Activated B cell treated with CpG ODN at 0.5 μM for 24 hours (primary cell): Measurements from ENCODE around the gene SKP1. TPM values are rescaled to one million over a fixed set of nuclear protein-coding genes. Genes with fewer than 3 reads are reported as not detected.

ENCODE experiments used
- ATAC-seq: fragments of 200-7000 bp; cut with Tn5 transposase; one replicate; pipeline ENCODE4 v1.10.0; 2021; ENCODE audit warnings: low read depth, mild to moderate bottlenecking, moderate library complexity
- CTCF ChIA-PET: fragments of 350-600 bp; sonication (Branson Sonifier 250); formaldehyde crosslinking; loops from one replicate; lab custom pipeline; 2021; ENCODE audit warnings: antibody characterized with exemption; lab: Charles Lee
- POLR2A ChIA-PET: fragments of 350-600 bp; sonication (Branson Sonifier 250); formaldehyde crosslinking; loops from one replicate; lab custom pipeline; 2021; ENCODE audit warnings: antibody characterized with exemption; lab: Charles Lee
- DNase-seq: peaks from one replicate; pipeline ENCODE4 v3.0.0; 2022
- H3K27ac Mint-ChIP-seq: one replicate; pipeline ENCODE4 v1.8.0; 2020; ENCODE audit warnings: mixed read lengths
- H3K27me3 Mint-ChIP-seq: one replicate; pipeline ENCODE4 v1.8.0; 2021; ENCODE audit warnings: mixed read lengths
- H3K36me3 Mint-ChIP-seq: one replicate; pipeline ENCODE4 v1.8.0; 2021; ENCODE audit warnings: low read depth, mixed read lengths
- H3K4me1 Mint-ChIP-seq: one replicate; pipeline ENCODE4 v1.8.0; 2021; ENCODE audit warnings: mixed read lengths
- H3K4me3 Mint-ChIP-seq: one replicate; pipeline ENCODE4 v1.8.0; 2020; ENCODE audit warnings: mild to moderate bottlenecking, mixed read lengths
- H3K9me3 Mint-ChIP-seq: one replicate; pipeline ENCODE4 v1.8.0; 2020; ENCODE audit warnings: mixed read lengths
- intact Hi-C: fragments of 100-400 bp; cut with micrococcal nuclease; formaldehyde crosslinking; loops from one replicate; pipeline ENCODE4 v1.15.1; 2024
- total RNA-seq: library from RNA; stranded (reverse); gene quantifications from 2 replicates; pipeline ENCODE4 v1.2.3, GENCODE V29; 2022
- TF ChIP-seq, protein P1 (sequence below): fragments of 200-600 bp; IDR thresholded peaks from one replicate; pipeline ENCODE4 v1.8.0; 2022; ENCODE audit warnings: antibody characterized with exemption, mild to moderate bottlenecking

The SKP1 gene
- total RNA-seq, 1 donor from 2014 or later = 211 TPM

DNA sequence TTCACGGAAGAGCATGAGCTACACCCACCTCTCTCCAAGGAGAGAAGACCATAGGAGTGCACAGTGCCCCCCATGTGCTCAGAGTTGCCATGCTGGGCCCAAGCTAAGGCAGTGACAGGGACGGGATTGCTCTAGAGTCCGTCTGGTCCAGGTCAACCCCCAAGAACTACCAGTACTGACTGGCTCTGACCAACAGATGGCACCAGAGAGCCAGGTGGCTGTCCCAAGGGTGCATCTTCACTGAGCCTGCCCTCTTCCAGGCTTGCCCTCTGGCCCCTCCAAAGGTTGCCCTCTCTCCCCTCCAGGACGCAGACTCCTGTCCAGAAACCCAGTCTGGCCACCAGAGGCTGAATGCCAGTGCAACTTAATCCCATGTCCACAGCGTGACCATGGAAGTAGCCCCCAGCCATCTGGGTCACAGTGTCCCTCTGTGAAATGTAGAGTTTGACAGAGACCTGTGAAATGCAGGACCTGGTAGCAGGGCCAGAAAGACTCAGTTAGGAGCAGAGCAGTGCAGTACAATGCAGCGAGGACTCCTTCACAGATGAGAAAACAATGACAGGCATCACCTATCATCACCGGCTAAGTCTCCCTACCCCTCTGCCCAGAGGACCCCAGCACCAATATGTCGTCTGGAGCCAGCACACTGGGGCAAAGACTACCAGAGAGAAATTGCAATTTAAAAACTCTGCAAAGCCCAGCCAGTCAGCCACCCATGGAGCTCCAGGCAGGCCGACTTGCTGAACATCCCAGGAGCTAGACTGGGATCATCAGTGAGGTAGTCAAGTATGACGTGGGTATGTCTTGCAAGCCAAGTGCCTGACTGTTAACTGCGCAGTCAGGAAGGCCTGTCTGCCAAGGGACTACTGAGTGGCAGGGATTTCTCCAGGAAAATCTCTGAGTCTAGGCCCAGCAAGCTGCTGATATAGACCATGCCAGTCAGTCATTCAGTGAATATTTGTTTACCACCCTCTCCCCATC lies 7.7 kb upstream of the SKP1 start:
- Mint-ChIP-seq H3K4me1 (peaks cover 3% of the 10 kb centered on the region), H3K9me3 (no peaks in the 10 kb centered on the region), H3K36me3 (no peaks in the 10 kb centered on the region), H3K4me3 (no peak overlapping the region), H3K27ac (no peak overlapping the region), H3K27me3 (no peaks in the 10 kb centered on the region)
- intact Hi-C loops = loop anchor here (1.0 to 5.0 kb wide), 4 partner anchors 40 to 402 kb away; no protein-coding TSS in a partner anchor
- ChIA-PET CTCF (interaction anchor here (0.8 to 8.3 kb wide), 8 partner anchors 8 to 402 kb away, joined by 3 to 105 read pairs (median 3); partner anchors contain the start of gene SKP1), POLR2A (interaction anchor here (0.5 to 1.7 kb wide), 4 partner anchors 8 to 540 kb away, joined by 3 to 8 read pairs (median 4); partner anchors contain the start of genes PPP2CA and SKP1)
- DNase-seq (peak; percentile 59), ATAC-seq (peak; percentile 99)
- TF ChIP-seq, protein P1, sequence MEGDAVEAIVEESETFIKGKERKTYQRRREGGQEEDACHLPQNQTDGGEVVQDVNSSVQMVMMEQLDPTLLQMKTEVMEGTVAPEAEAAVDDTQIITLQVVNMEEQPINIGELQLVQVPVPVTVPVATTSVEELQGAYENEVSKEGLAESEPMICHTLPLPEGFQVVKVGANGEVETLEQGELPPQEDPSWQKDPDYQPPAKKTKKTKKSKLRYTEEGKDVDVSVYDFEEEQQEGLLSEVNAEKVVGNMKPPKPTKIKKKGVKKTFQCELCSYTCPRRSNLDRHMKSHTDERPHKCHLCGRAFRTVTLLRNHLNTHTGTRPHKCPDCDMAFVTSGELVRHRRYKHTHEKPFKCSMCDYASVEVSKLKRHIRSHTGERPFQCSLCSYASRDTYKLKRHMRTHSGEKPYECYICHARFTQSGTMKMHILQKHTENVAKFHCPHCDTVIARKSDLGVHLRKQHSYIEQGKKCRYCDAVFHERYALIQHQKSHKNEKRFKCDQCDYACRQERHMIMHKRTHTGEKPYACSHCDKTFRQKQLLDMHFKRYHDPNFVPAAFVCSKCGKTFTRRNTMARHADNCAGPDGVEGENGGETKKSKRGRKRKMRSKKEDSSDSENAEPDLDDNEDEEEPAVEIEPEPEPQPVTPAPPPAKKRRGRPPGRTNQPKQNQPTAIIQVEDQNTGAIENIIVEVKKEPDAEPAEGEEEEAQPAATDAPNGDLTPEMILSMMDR = no peak

- H3K9me3 Mint-ChIP-seq = no peaks in the 10 kb centered on the region
- H3K4me1 Mint-ChIP-seq = peaks cover 3% of the 10 kb centered on the region
- no peak overlapping the region for H3K27ac Mint-ChIP-seq
- CTCF ChIA-PET = interaction anchor here (0.8 to 8.3 kb wide), 6 partner anchors 7 to 403 kb away, joined by 3 to 105 read pairs (median 4); partner anchors contain the start of gene SKP1
- POLR2A ChIA-PET = interaction anchor here (0.8 to 1.2 kb wide), 2 partner anchors 42 to 106 kb away, joined by 4 read pairs; partner anchors contain the start of gene PPP2CA
- TF ChIP-seq, protein P1 = no peak
- no peaks in the 10 kb centered on the region for H3K36me3 Mint-ChIP-seq
- no peak overlapping the region for H3K4me3 Mint-ChIP-seq
- DNase-seq = no peak
- no peak for ATAC-seq
- intact Hi-C loops = loop anchor here (5.0 kb wide), 1 partner anchor 389 kb away; no protein-coding TSS in a partner anchor
- no peaks in the 10 kb centered on the region for H3K27me3 Mint-ChIP-seq
These were observed 6.7 kb upstream of the SKP1 start for GRCh38 chr5:134183481-134183880.

- H3K36me3 Mint-ChIP-seq = peaks cover 18% of the 10 kb centered on the region
- TF ChIP-seq, protein P1 = no peak
- H3K4me1 Mint-ChIP-seq = peaks cover 26% of the 10 kb centered on the region
- ChIA-PET POLR2A (interaction anchor here (0.6 to 3.4 kb wide), 4 partner anchors 10 to 377 kb away, joined by 3 to 53 read pairs (median 10); partner anchors contain the start of gene PPP2CA), CTCF (interaction anchor here (1.6 kb wide), 1 partner anchor 111 kb away, joined by 6 read pairs; no protein-coding TSS in a partner anchor)
- no peak for ATAC-seq
- intact Hi-C loops = no loop called here
- peak overlapping the region; percentile 93 for H3K4me3 Mint-ChIP-seq
- no peaks in the 10 kb centered on the region for H3K9me3 Mint-ChIP-seq
- no peak for DNase-seq
- H3K27ac Mint-ChIP-seq = peak overlapping the region; percentile 96
- H3K27me3 Mint-ChIP-seq = no peaks in the 10 kb centered on the region
These were observed 1.3 kb upstream of the SKP1 start for GRCh38 chr5:134178096-134178419.

DNA sequence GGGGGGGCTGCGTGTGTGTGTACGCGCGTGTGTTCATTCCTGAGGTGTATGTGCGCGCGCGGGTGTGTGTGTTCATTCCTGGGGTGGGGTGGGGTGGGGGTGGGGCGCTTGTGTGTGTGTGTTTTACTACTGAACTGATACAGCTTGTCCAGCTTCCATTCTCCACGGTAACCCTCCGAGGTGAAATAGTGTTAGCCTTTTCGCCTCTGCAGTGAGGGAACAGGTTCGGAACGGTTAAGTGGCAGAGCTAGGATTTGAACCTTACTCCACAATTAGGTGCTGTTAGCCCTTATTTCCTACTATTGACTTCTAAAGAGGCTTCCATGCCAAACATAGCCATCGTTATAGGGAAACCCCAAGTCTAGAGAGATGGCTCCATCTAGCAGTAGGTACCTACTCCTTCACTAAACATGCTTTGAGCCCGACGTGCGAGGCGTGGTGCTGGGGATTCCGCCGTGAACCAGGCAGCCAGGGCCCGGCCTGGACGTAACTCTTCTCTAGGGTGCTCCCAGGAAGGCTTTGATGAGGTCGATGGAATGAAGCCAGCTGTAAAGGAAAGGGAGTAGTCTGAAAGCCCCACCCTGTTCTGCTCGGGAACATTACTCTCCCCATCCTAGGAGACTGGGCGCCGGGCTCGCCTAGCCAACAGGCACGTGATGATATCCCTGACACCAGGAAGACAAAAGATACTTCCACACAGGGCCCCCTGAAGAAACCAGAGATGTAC lies 782 bp upstream of the SKP1 start:
- peak; percentile 19 for ATAC-seq
- POLR2A ChIA-PET = interaction anchor here (0.5 to 3.4 kb wide), 25 partner anchors 8 to 1695 kb away, joined by 3 to 53 read pairs (median 5); partner anchors contain the start of genes C5orf24, CAMLG, CDKL3 and HSPA4

More for the DNA sequence above, 782 bp upstream of the SKP1 start:
- CTCF ChIA-PET = interaction anchor here (1.6 kb wide), 1 partner anchor 112 kb away, joined by 6 read pairs; no protein-coding TSS in a partner anchor
- Mint-ChIP-seq H3K36me3 (peaks cover 20% of the 10 kb centered on the region), H3K27ac (peak overlapping the region; percentile 96), H3K4me3 (peak overlapping the region; percentile 93), H3K4me1 (peaks cover 26% of the 10 kb centered on the region), H3K27me3 (no peaks in the 10 kb centered on the region), H3K9me3 (no peaks in the 10 kb centered on the region)
- no peak for DNase-seq
- intact Hi-C loops = loop anchor here (1.0 kb wide), 2 partner anchors 49 to 728 kb away; partner anchors contain the start of genes PCBD2 and PPP2CA
- TF ChIP-seq, protein P1 = no peak
